ENCODE data around the gene SLC6A19. TPM values are rescaled to one million over a fixed set of nuclear protein-coding genes. Genes with fewer than 3 reads are reported as not detected.
"Not testable (repeated sequence)": the region's sequence is repeated elsewhere in the genome, so short reads cannot be mapped to it uniquely, and the experiment has no call there.

The SLC6A19 gene
- total and polyA plus RNA-seq, 4 donors: 0.17 to 4.9 (median 0.91) TPM

GRCh38 chr5:1228120-1228519 is 26.7 kb downstream of the SLC6A19 start:
- Histone ChIP-seq H3K9me3 (ENCODE audit: control insufficient read depth in 4 of 4, low read length in 3 of 4) (no peaks in the 10 kb centered on the region), H3K9ac (ENCODE audit: low read depth in 1 of 2, low read length in 2 of 2) (no peak overlapping the region), H3K4me1 (ENCODE audit: control insufficient read depth in 4 of 4, insufficient read depth in 4 of 4, low read length in 3 of 4) (no peaks in the 10 kb centered on the region), H3K4me3 (ENCODE audit: low read depth in 1 of 3, low read length in 3 of 3) (no peak overlapping the region), H3K36me3 (ENCODE audit: control insufficient read depth in 4 of 4, insufficient read depth in 3 of 4, low read depth in 1 of 4, low read length in 3 of 4) (no peaks in the 10 kb centered on the region), H3K27ac (ENCODE audit: low read depth in 1 of 2, low read length in 2 of 2) (no peak overlapping the region), H3K27me3 (ENCODE audit: control insufficient read depth in 4 of 4, insufficient read depth in 4 of 4, low read length in 3 of 4) (no peaks in the 10 kb centered on the region)
- no peak for DNase-seq (ENCODE audit: low spot score)
- WGBS: 71% methylated on average over 15 of the region's 15 CpGs
- no peak for TF ChIP-seq RAD21 (IDR thresholded peaks at IDR 0.05)
- no peak for TF ChIP-seq JUND (IDR thresholded peaks at IDR 0.05)
- TF ChIP-seq NR2F2 (IDR thresholded peaks at IDR 0.05): no peak
- TF ChIP-seq HNF4A (conservative IDR thresholded peaks at IDR 0.05): no peak
- TF ChIP-seq ZBTB33 (IDR thresholded peaks at IDR 0.05): no peak
- TF ChIP-seq YY1 (IDR thresholded peaks at IDR 0.05): no peak
- TF ChIP-seq FOXA1 (IDR thresholded peaks at IDR 0.05): no peak
- no peak for TF ChIP-seq FOXA2 (IDR thresholded peaks at IDR 0.05)
- TF ChIP-seq TAF1 (conservative IDR thresholded peaks at IDR 0.05): no peak
- TF ChIP-seq ATF3 (IDR thresholded peaks at IDR 0.05): no peak
- TF ChIP-seq EGR1 (IDR thresholded peaks at IDR 0.05; ENCODE audit: low read depth in 2 of 2): no peak
- TF ChIP-seq SP1 (IDR thresholded peaks at IDR 0.05): no peak
- TF ChIP-seq HNF4G (IDR thresholded peaks at IDR 0.05): no peak
- no peak for TF ChIP-seq MAX (IDR thresholded peaks at IDR 0.05)
- TF ChIP-seq RXRA (IDR thresholded peaks at IDR 0.05): no peak
- no peak for TF ChIP-seq CTCF (IDR thresholded peaks at IDR 0.05; ENCODE audit: low read depth, low read length, missing input control)
- TF ChIP-seq REST (IDR thresholded peaks at IDR 0.05): no peak
- no peak for TF ChIP-seq GABPA (IDR thresholded peaks at IDR 0.05 in 1 of 2, conservative IDR thresholded peaks at IDR 0.05 in 1 of 2)

GRCh38 chr5:1229023-1229422 is 27.6 kb downstream of the SLC6A19 start:
- DNase-seq (ENCODE audit: low spot score); H3K4me3 ChIP-seq (ENCODE audit: low read depth in 1 of 3, low read length in 3 of 3); H3K4me1 ChIP-seq (ENCODE audit: control insufficient read depth in 4 of 4, insufficient read depth in 4 of 4, low read length in 3 of 4); H3K27me3 ChIP-seq (ENCODE audit: control insufficient read depth in 4 of 4, insufficient read depth in 4 of 4, low read length in 3 of 4); H3K36me3 ChIP-seq (ENCODE audit: control insufficient read depth in 4 of 4, insufficient read depth in 3 of 4, low read depth in 1 of 4, low read length in 3 of 4); H3K9ac ChIP-seq (ENCODE audit: low read depth in 1 of 2, low read length in 2 of 2); H3K27ac ChIP-seq (ENCODE audit: low read depth in 1 of 2, low read length in 2 of 2); H3K9me3 ChIP-seq (ENCODE audit: control insufficient read depth in 4 of 4, low read length in 3 of 4): not testable (repeated sequence)
- WGBS: 80% methylated on average over 11 of the region's 11 CpGs
